Pulmonary artery endothelial cell (primary cell): ENCODE data around the gene SPATA25. TPM values are rescaled to one million over a fixed set of nuclear protein-coding genes. Genes with fewer than 3 reads are reported as not detected.

Experiments
- DNase-seq: peaks from one replicate; pipeline ENCODE4 v3.0.0-alpha.2; 2011; ENCODE audit warnings: low read depth, low spot score
- total RNA-seq: library from RNA; depleted of rRNA; stranded (reverse); fragments of >200 nt; gene quantifications from 2 replicates; pipeline ENCODE4 v1.2.3, GENCODE V29; 2014

The SPATA25 gene
- total RNA-seq, 1 donor from 2014 or later: 0.59 TPM

- DNase-seq: no peak
Observed at GRCh38 chr20:45867136-45867818, 20.1 kb downstream of the SPATA25 start.

GRCh38 chr20:45866454-45866853 is 21.0 kb downstream of the SPATA25 start:
- DNase-seq: no peak

- no peak for DNase-seq
Observed at GRCh38 chr20:45863543-45864470, 23.6 kb downstream of the SPATA25 start.

GRCh38 chr20:45861221-45862075 is 26.0 kb downstream of the SPATA25 start:
- no peak for DNase-seq

- no peak for DNase-seq
Observed at GRCh38 chr20:45860560-45861220, 26.7 kb downstream of the SPATA25 start.

GRCh38 chr20:45859916-45860315 is 27.5 kb downstream of the SPATA25 start:
- no peak for DNase-seq

GRCh38 chr20:45857882-45858216 is 29.6 kb downstream of the SPATA25 start:
- DNase-seq: no peak

GRCh38 chr20:45857114-45857881 is 30.1 kb downstream of the SPATA25 start, which contains the start of the genes ACOT8 and ZSWIM3:
ACOT8 (minus strand) TSS chr20:45857392; CDS start chr20:45857315, 77 bp downstream.
ZSWIM3 (plus strand) TSS chr20:45857614; CDS start chr20:45857826, 212 bp downstream.
- peak; percentile 100 for DNase-seq

- DNase-seq: no peak
Observed at GRCh38 chr20:45853484-45853883, 33.9 kb downstream of the SPATA25 start.

- DNase-seq: no peak
Observed at GRCh38 chr20:45852326-45852725, 35.1 kb downstream of the SPATA25 start.

- DNase-seq: no peak
Observed at GRCh38 chr20:45851501-45851900, 35.9 kb downstream of the SPATA25 start.

GRCh38 chr20:45850926-45851325 is 36.5 kb downstream of the SPATA25 start:
- DNase-seq: no peak

GRCh38 chr20:45850238-45850637 is 37.2 kb downstream of the SPATA25 start:
- DNase-seq: no peak

GRCh38 chr20:45848969-45849582 is 38.3 kb downstream of the SPATA25 start:
- no peak for DNase-seq

GRCh38 chr20:45848421-45848820 is 39.0 kb downstream of the SPATA25 start:
- no peak for DNase-seq

- DNase-seq: no peak
Observed at GRCh38 chr20:45845452-45845851, 42.0 kb downstream of the SPATA25 start.

GRCh38 chr20:45843506-45843905 is 43.9 kb downstream of the SPATA25 start:
- DNase-seq: no peak

GRCh38 chr20:45842169-45842812 is 45.1 kb downstream of the SPATA25 start:
- DNase-seq: no peak

GRCh38 chr20:45841407-45842129 is 45.9 kb downstream of the SPATA25 start:
- no peak for DNase-seq
